ENCODE data around the gene PLA2G6.

DNA sequence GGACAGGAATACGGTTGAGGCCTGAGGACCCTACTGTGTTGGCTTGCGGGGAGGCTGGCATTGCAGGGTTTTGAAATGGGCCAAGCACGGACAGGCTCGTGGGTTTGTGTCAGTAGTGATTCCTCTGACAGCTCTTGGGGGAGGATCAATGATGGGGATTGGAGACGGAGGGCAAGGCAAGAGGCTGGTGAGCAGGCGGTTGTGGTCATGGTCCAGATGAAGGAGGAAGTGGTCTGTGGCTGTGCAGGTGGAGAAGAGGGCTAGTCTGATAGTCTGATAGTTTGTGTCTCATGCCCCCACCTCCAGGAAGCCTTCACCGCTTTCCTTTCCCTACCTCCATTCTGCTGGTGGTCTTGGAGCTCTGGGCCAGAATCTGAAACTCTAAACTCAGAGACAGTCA, 23.2 kb upstream of the PLA2G6 start:
- TF ChIP-seq CTCF (IDR thresholded peaks at IDR 0.05; ENCODE audit: poor library complexity) (no peak), EZH2phosphoT487 (IDR thresholded peaks at IDR 0.05; ENCODE audit: low read depth, severe bottlenecking, unreplicated experiment) (no peak)

Measured in hepatocyte (in vitro differentiated cells).